ENCODE measurements around the gene MS4A14.

GRCh38 chr11:60447070-60447469, 50.8 kb downstream of the MS4A14 start:
- no peak for TF ChIP-seq POLR2AphosphoS5 (IDR thresholded peaks at IDR 0.05; ENCODE audit: borderline replicate concordance, low read depth, low read length)
- no peak for TF ChIP-seq EZH2 (IDR thresholded peaks at IDR 0.05)
- no peak for TF ChIP-seq FOXP2 (optimal IDR thresholded peaks at IDR 0.05; ENCODE audit: control extremely low read depth, extremely low read length, insufficient read depth)

Measured in SK-N-MC (cell line).